C4-2B (cell line): Measurements from ENCODE around the gene STX7.

Source experiments
- ZFX ChIP-seq: fragments of 450-650 bp; IDR thresholded peaks from 2 replicates; pipeline ENCODE4 v1.6.1; 2017
- TF ChIP-seq, protein P1 (sequence below): fragments of 450-650 bp; conservative IDR thresholded peaks from 2 replicates; pipeline ENCODE4 v1.5.1; 2017; ENCODE audit warnings: mild to moderate bottlenecking

GRCh38 chr6:132481189-132481588 is 31.7 kb downstream of the STX7 start:
- TF ChIP-seq, protein P1, sequence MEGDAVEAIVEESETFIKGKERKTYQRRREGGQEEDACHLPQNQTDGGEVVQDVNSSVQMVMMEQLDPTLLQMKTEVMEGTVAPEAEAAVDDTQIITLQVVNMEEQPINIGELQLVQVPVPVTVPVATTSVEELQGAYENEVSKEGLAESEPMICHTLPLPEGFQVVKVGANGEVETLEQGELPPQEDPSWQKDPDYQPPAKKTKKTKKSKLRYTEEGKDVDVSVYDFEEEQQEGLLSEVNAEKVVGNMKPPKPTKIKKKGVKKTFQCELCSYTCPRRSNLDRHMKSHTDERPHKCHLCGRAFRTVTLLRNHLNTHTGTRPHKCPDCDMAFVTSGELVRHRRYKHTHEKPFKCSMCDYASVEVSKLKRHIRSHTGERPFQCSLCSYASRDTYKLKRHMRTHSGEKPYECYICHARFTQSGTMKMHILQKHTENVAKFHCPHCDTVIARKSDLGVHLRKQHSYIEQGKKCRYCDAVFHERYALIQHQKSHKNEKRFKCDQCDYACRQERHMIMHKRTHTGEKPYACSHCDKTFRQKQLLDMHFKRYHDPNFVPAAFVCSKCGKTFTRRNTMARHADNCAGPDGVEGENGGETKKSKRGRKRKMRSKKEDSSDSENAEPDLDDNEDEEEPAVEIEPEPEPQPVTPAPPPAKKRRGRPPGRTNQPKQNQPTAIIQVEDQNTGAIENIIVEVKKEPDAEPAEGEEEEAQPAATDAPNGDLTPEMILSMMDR = no peak
- no peak for TF ChIP-seq ZFX
